Loucy (cell line): ENCODE results near the gene FHIT.

Experiments used
- H2AFZ ChIP-seq: fragments of 200-600 bp; sonication (generic); 2 replicates; pipeline ENCODE4 v1.6.0; 2016; ENCODE audit warnings: antibody characterized with exemption, mild to moderate bottlenecking, low read length, moderate library complexity
- H3F3A ChIP-seq: fragments of 200-600 bp; 2 replicates; pipeline ENCODE4 v1.6.0; 2016; ENCODE audit warnings: antibody characterized with exemption, low read depth, mild to moderate bottlenecking
- H3K27me3 ChIP-seq: fragments of 200-600 bp; sonication (generic); 2 replicates; pipeline ENCODE4 v1.6.1; 2014; ENCODE audit warnings: low read length, mild to moderate bottlenecking; ENCODE audit not compliant: insufficient read depth, poor library complexity, severe bottlenecking
- H3K36me3 ChIP-seq: fragments of 200-600 bp; sonication (generic); 2 replicates; pipeline ENCODE4 v1.6.1; 2016; ENCODE audit warnings: low read length; ENCODE audit not compliant: insufficient read depth
- H3K4me1 ChIP-seq: fragments of 200-600 bp; sonication (generic); 2 replicates; pipeline ENCODE4 v1.5.1; 2014; ENCODE audit warnings: low read length, mild to moderate bottlenecking; ENCODE audit not compliant: insufficient read depth, poor library complexity, severe bottlenecking
- H3K4me2 ChIP-seq: fragments of 200-600 bp; sonication (generic); 2 replicates; pipeline ENCODE4 v1.6.0; 2014; ENCODE audit warnings: antibody characterized with exemption, low read length, low read depth, mild to moderate bottlenecking; ENCODE audit not compliant: poor library complexity, severe bottlenecking
- H3K4me3 ChIP-seq: fragments of 200-600 bp; sonication (generic); 2 replicates; pipeline ENCODE4 v1.5.1; 2014; ENCODE audit warnings: low read length, mild to moderate bottlenecking, mixed read lengths; ENCODE audit not compliant: poor library complexity, severe bottlenecking
- H3K79me2 ChIP-seq: fragments of 200-600 bp; sonication (generic); 2 replicates; pipeline ENCODE4 v1.6.1; 2014; ENCODE audit warnings: low read length; ENCODE audit not compliant: insufficient read depth
- H3K9ac ChIP-seq: fragments of 200-600 bp; sonication (generic); 2 replicates; pipeline ENCODE4 v1.6.0; 2014; ENCODE audit warnings: mild to moderate bottlenecking, low read depth, low read length, moderate library complexity; ENCODE audit not compliant: poor library complexity, severe bottlenecking
- H3K9me2 ChIP-seq: fragments of 200-600 bp; sonication (generic); replicated peaks from 2 replicates; pipeline ENCODE4 v1.6.1; 2016; ENCODE audit warnings: low read depth, low read length, mixed read lengths
- H3K9me3 ChIP-seq: fragments of 200-600 bp; sonication (generic); 2 replicates; pipeline ENCODE4 v1.6.1; 2014; ENCODE audit warnings: mild to moderate bottlenecking, antibody characterized with exemption, low read length, low read depth; ENCODE audit not compliant: insufficient read depth
- H4K20me1 ChIP-seq: fragments of 200-600 bp; sonication (generic); 2 replicates; pipeline ENCODE4 v1.6.0; 2014; ENCODE audit warnings: antibody characterized with exemption, low read length, mild to moderate bottlenecking; ENCODE audit not compliant: insufficient read depth, poor library complexity, severe bottlenecking
- EZH2phosphoT487 ChIP-seq: fragments of 200-600 bp; IDR thresholded peaks from 2 replicates; pipeline ENCODE4 v1.6.1; 2018; ENCODE audit warnings: antibody characterized with exemption, mild to moderate bottlenecking, moderate library complexity, borderline replicate concordance
- TF ChIP-seq, protein P1 (sequence below): fragments of 200-600 bp; sonication (generic); conservative IDR thresholded peaks from 2 replicates; pipeline ENCODE4 v1.5.1; 2014; ENCODE audit warnings: mild to moderate bottlenecking, antibody characterized with exemption, low read length

The FHIT gene

GRCh38 chr3:60792249-60792852, 458.9 kb downstream of the FHIT start:
- Histone ChIP-seq H3K4me2 (no peak overlapping the region), H3K9me3 (no peaks in the 10 kb centered on the region), H3K4me3 (no peak overlapping the region), H4K20me1 (no peaks in the 10 kb centered on the region), H3K79me2 (no peaks in the 10 kb centered on the region), H3K27me3 (no peaks in the 10 kb centered on the region), H3K9ac (no peak overlapping the region), H3K36me3 (no peaks in the 10 kb centered on the region), H3K9me2 (no peaks in the 10 kb centered on the region), H2AFZ (no peak overlapping the region), H3F3A (no peaks in the 10 kb centered on the region), H3K4me1 (no peaks in the 10 kb centered on the region)
- TF ChIP-seq, protein P1, sequence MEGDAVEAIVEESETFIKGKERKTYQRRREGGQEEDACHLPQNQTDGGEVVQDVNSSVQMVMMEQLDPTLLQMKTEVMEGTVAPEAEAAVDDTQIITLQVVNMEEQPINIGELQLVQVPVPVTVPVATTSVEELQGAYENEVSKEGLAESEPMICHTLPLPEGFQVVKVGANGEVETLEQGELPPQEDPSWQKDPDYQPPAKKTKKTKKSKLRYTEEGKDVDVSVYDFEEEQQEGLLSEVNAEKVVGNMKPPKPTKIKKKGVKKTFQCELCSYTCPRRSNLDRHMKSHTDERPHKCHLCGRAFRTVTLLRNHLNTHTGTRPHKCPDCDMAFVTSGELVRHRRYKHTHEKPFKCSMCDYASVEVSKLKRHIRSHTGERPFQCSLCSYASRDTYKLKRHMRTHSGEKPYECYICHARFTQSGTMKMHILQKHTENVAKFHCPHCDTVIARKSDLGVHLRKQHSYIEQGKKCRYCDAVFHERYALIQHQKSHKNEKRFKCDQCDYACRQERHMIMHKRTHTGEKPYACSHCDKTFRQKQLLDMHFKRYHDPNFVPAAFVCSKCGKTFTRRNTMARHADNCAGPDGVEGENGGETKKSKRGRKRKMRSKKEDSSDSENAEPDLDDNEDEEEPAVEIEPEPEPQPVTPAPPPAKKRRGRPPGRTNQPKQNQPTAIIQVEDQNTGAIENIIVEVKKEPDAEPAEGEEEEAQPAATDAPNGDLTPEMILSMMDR = no peak
- TF ChIP-seq EZH2phosphoT487 = no peak

DNA sequence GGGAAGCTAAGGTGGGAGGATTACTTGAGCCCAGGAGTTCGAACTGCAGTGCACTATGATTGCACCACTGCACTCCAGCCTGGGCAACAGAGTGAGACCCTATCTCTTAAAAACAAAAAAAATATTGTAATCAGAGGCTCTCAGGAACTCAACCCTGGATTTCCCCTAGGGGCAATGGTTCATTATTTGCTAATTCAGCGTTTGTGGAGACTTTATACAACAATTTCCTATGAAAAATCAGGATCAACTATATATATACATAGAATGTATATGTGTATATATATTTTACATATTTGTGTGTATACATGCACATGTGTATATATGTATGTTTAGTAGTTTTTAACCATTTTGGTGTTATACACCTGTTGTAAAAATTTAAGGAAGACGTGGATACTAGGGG, 463.1 kb downstream of the FHIT start:
- H3K4me3 ChIP-seq = no peak overlapping the region
- TF ChIP-seq, protein P1 = no peak
- no peak for TF ChIP-seq EZH2phosphoT487

GRCh38 chr3:60781935-60782334, 469.3 kb downstream of the FHIT start:
- H3K36me3 ChIP-seq = no peaks in the 10 kb centered on the region
- no peak overlapping the region for H3K4me3 ChIP-seq
- peaks cover 2% of the 10 kb centered on the region; the same call in 1 of the 2 replicates for H3K9me3 ChIP-seq
- H3K9ac ChIP-seq = no peak overlapping the region
- no peaks in the 10 kb centered on the region for H4K20me1 ChIP-seq
- H3K9me2 ChIP-seq = no peaks in the 10 kb centered on the region
- TF ChIP-seq, protein P1 = no peak
- no peak for TF ChIP-seq EZH2phosphoT487
- H2AFZ ChIP-seq = no peak overlapping the region
- no peaks in the 10 kb centered on the region for H3K79me2 ChIP-seq
- H3K4me1 ChIP-seq = no peaks in the 10 kb centered on the region
- H3F3A ChIP-seq = no peaks in the 10 kb centered on the region
- H3K27me3 ChIP-seq = no peaks in the 10 kb centered on the region
- no peak overlapping the region for H3K4me2 ChIP-seq

More for the DNA sequence above, 463.1 kb downstream of the FHIT start:
- no peaks in the 10 kb centered on the region for H3K9me2 ChIP-seq
- no peaks in the 10 kb centered on the region for H3K36me3 ChIP-seq
- no peaks in the 10 kb centered on the region for H3K79me2 ChIP-seq
- no peak overlapping the region for H3K4me2 ChIP-seq
- H2AFZ ChIP-seq = no peak overlapping the region
- H3K27me3 ChIP-seq = no peaks in the 10 kb centered on the region
- H4K20me1 ChIP-seq = no peaks in the 10 kb centered on the region
- no peaks in the 10 kb centered on the region for H3K9me3 ChIP-seq
- H3K9ac ChIP-seq = no peak overlapping the region
- no peaks in the 10 kb centered on the region for H3K4me1 ChIP-seq
- H3F3A ChIP-seq = no peaks in the 10 kb centered on the region
